Activated T-cell treated with anti-CD3 and anti-CD28 coated beads for 1 hour (primary cell): ENCODE results near the gene DMRTB1.

ENCODE experiments used
- DNase-seq: peaks from one replicate; pipeline ENCODE4 v3.0.0-alpha.2; 2020; ENCODE audit warnings: low read depth

Gene DMRTB1

GRCh38 chr1:53508056-53508990, 49.1 kb downstream of the DMRTB1 start:
- no peak for DNase-seq

DNA sequence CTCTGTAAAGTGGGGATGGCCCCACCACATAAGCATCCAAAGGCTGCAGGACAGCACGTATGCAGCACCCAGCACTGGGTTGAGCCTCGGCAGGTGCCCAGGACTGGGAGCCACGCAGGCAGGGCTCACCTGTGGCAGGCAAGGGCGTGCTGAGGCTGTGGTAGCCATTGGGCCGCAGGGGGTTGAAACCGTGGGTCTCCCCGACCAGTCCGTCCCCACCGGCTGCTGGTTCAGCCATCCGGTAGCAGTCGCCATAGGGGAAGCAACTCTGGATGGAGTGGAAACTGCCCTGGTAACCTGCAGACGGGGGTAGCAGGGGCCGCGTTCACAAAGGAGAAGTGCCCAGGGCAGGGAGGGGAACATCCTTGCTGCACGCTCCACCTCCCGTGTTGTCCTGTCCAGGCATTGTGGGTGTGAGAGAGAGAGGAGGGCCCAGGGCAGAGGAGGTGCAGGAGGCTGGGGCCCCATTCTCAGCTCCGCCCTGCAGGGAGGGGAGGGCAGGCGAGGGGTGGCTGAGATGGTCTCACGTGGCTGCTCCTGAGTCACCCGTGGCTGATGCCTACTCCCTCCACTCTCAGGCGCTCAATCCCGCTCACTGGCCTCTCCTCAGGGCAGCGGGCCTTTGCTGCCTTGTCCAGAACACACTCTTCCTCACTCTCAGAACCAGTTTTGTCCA, 49.9 kb downstream of the DMRTB1 start:
- no peak for DNase-seq

- DNase-seq, result no peak
Measured at GRCh38 chr1:53509775-53510174, 50.6 kb downstream of the DMRTB1 start.

DNA sequence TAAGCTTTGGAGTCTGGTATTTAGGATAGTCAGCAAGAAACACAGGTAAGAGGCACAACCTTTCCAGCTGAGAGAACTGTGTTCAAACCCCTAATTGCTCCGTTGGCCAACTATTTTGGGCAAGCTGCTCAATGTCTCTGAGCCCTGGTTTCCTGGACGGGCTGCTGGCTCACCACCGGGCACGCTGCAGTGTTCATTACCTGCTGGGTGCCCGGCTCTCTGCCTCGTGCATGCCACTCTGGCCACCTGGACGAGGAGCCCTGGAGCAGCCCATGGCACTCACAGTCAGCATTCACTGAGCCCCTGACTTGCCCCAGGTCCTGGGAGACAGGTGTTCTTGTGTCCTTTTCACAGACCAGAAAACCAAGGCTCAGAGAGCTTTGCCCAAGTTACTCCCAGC, 51.0 kb downstream of the DMRTB1 start:
- no peak for DNase-seq

DNA sequence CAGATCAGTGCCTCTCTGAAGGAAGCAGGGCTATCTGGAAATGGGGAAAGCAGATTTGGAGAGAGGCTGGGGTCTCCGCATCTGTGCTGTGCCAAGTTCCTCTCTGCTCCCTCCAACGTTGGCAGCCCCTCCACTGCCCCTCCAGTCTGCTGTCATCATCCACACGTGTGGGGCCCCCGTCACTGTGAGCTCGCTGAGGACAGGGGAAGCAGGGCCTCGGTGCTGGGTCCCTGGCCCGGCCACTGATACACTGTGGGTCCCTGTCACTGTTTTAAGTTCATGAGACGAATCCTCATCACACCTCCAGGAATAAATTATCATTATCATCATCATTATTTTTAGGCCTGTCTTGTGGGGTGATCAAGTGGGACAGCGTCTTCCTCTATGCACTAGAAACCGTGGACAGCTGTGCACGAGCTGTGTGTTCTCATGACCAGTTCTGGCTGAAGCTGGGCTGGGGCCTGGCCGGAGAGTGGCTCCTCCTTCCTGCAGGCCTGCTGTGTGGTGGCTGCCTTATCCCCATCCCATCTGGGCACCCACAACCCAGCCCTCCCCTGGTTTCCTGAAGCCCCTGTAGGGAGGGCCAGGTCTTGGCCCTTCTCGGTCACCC, 52.2 kb downstream of the DMRTB1 start:
- no peak for DNase-seq

GRCh38 chr1:53511933-53512806, 53.0 kb downstream of the DMRTB1 start:
- DNase-seq, result no peak

GRCh38 chr1:53512807-53513755, 53.9 kb downstream of the DMRTB1 start:
- no peak for DNase-seq

GRCh38 chr1:53513846-53514245, 54.6 kb downstream of the DMRTB1 start:
- no peak for DNase-seq

DNA sequence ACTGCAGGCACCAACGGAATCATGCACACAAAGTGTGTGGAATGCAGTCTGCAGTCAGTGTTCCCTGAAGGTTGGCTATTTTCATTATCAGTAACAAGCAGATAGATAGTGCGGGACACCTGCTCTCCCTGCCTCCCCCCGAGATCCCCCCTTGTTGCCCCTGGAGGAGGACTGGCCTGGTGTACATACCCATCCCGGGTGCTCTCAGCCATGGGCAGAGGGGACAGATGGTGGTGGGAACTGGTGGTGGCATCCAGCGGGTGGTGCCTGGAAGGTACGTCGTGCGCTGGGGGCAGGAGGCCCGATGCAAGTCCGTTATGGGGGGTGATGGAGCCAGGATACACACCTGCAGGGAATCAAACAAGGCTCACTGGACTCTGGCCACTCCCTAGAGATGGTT, 55.2 kb downstream of the DMRTB1 start:
- no peak for DNase-seq

- no peak for DNase-seq
Measured at GRCh38 chr1:53516181-53516580, 57.0 kb downstream of the DMRTB1 start.
